CD4-positive, alpha-beta T cell treated with Interleukin-21 for 1 hour (primary cell): ENCODE results near the gene SLC45A2.

Experiments used
- DNase-seq: peaks from one replicate; pipeline ENCODE4 v3.0.0-alpha.2; 2020

The SLC45A2 gene

DNA sequence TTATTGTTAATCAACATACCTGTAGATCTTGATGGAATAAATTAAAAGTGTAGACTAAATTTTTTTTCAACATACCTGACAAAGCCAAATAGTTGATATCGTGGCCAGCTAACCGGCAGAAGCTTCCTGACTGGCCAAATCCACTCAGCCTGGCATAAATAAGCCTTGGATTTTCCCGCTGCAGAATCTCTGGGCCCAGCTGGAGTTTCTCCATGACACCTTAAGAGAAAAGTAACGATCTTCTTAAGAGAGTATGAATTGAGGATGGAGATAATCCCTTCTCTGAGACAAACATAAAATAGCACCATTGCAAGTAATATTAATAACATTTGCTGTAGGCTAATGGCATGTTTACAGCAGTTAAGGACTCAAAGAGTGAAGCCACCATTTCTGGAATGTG is 21.2 kb upstream of the SLC45A2 start:
- DNase-seq: no peak

DNA sequence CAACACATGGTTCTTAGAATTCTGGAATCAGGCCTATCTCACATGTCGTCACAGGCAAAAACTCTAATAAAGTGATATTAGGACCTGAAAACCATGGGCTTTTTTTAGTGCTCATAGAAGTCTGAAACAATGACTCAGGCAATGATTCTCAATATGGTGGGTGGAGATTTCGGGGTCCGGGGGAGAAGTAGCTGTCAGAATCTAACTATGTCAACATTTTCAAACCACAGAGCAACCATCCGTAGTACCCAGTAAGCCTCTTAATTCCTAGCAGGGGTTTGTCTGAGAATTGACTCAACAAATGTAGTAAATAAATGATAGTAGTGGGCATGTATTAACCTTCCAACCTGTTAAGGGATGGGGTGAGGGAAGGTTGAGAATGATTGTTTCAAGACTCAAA is 20.7 kb upstream of the SLC45A2 start:
- DNase-seq: no peak

DNA sequence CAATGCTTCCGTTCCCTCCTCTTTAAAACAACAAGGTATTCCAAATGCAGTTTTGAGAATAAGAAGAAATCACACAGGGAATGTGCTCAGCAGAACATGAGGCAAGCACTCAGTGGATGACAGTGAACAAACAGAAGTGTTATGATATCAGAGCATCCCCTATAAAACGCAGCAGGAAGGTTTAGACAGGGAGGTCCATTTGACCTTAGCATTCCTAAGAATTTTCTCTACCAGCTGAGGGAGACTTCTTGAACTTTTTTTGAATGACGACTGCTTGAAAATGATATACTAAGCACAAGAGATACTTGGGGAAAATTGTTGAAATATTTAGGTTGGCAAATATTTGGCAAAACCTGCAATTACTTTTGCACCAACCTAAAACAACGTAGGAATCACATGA is 19.4 kb upstream of the SLC45A2 start:
- DNase-seq: no peak

DNA sequence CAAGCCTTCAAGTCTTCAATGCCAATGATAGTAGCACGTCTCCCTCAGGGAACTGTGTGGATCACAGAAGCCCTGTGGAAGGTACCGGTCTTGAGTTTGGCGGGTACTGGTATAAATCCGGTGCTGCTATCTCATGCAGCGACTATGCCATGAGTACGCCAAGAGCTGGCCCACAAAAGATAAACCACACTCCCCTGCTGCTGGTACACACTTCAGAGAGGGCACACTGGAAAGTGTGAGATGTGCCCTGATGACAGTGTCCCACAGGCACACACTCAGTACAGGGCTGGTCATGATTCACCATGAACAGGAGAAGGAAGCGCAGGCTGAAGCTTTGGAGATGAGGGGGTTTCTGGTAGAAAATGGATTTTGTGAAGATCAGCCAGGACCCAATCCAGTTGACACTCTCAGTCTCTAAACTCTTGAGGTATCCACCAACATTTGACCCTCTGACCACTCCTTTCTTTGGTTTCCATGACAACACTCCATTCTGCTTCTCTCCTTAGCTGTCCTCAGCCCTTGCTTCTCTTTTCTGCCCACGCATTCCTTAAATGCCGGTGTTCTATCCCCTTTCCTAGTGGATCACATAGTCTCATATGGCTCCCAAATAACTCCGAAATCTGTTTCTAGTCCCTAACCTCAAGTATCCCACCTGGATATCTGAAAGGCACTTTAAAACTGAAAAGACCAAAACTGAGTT is 18.3 kb upstream of the SLC45A2 start:
- no peak for DNase-seq

DNA sequence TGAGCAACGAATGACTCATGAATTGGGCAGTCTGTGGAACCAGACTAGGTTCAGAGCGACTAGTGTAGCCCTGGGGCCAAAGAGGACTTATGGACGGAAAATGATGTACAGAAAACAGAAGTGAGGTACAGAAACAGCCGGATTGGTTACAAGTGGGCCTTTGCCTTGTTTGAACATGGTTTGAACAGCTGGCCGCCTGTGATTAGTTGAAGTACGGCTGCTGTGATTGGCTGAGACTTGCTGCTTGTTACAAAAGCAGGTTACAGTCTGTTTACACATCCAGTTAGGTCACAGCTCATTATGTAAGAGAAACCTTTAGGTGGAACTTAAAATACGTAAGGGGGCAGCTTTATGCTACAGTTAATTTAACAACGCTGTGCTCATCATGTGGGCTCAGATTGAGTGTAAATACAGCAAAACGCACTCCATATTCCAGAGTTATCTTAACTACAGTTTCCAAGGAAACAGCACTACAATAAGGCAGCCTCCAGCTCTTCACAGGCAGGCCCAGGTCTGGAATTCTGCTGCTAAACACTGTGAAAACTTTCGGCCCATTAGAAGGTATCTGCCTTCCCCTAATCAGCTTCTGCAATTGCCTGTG is 16.8 kb upstream of the SLC45A2 start:
- no peak for DNase-seq

DNA sequence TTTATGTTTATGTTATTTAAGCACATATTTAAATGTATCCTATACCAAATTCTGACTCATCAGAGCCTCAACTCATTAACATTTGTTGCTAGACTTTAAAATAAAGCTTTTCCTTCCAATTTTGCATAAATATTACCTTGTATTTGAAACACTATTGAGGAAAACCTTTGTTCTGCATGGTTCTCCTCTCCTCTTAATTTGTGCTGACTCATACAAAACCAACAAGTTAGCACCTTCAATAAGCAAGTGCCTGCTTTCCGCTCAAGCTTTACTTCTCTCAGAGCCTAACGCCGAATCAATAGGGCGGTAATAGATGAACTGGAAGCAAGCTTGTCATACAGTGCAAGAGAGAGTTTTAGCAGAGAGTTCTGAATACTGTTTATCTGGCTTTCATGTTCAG is 15.5 kb upstream of the SLC45A2 start:
- no peak for DNase-seq

DNA sequence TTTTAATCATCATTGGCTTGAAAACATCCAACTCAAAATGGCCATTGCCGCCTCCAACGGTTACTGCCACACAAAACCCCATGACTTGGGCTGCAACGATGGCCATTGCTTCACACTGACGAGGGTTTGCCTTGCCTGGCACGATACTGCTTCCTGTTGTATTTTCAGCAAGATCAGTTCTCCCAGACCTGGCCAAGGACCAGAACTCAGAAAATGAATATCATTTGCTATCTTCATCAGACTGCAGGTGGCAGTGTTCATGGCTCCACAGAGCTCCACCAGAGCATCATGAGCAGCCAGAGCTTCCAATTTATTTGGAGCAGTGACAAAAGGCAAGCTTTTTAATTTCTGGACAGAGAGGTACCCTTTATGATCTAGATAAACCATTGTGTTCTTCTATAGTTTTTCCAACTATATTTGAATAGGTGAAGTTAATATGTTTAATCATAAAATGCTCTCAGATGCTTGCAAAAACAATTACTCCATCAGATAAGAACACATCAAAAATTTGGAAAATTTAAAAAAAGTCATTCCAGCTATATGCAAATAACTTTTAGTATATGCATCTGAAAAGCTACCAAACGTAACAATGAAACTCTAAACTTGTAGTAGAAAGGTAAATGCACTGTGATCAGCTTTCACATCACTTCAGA is 13.0 kb upstream of the SLC45A2 start:
- peak; percentile 48 for DNase-seq

DNA sequence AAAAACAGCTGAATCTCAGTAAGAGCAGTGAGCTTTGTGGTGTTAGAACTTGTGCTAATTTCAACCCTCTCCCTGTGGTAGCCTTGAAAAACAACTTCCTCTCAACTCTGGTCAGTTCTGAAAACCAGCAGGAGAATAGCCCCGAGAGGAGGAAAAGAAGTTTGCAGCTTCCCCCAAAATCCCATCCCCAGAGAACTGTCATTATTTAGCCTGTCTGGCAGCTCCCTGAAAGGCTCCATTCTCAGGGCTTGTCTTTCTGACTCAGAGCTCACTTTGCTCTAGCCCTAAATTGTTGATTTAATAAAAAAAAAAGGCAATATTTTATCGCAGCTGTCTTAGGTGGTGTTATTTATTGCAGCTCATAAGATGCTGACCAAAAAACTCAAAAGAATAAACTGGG is 11.4 kb upstream of the SLC45A2 start:
- DNase-seq: no peak

DNA sequence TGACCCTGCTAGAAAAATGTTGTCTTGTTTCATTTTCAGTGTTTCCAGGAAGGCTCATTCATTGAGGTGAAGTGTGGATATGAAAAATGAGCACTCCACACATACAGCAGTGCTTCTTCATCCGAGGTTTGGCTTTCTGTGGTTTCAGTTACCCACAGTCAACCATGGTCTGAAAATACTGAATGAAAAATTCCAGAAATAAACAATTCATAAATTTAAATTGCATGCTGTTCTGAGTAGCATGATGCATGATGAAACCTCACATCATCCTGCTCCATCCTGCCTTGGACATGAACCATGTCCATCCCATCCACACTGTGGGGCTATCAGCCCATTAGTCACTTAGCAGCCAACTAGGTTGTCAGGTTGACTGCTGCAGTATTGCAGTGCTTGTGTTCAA is 10.4 kb upstream of the SLC45A2 start:
- no peak for DNase-seq

DNA sequence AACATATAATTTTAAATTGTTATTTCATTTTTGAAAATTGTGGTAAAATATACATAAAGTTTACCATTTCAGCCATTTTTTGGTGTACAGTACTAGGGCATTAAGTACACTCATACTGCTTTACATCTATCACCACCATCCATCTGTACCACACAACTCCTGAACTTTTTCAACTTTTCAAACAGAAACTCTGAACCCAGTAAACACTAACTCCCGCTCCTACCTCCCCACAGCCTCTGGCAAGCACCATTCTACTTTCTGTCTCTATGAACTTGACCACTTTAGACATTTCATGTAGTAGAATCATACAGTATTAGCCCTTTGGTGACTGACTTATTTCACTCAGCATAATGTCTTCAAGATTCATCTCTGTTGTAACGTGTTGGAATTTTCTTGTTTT is 8.4 kb upstream of the SLC45A2 start:
- no peak for DNase-seq

DNA sequence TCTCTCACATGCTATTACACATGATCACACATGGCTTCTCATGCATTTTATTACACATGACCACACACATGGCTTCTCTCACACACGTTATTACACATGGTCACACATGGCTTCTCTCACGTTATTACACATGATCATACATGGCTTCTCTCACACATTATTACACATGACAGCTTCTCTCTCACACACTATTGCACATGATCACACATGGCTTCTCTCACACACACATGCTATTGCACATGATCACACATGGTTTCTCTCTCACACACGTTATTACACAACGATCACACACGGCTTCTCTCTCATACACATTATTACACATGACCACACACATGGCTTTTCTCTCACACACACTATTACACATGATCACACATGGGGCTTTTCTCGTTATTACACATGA is 954 bp upstream of the SLC45A2 start:
- DNase-seq: no peak

DNA sequence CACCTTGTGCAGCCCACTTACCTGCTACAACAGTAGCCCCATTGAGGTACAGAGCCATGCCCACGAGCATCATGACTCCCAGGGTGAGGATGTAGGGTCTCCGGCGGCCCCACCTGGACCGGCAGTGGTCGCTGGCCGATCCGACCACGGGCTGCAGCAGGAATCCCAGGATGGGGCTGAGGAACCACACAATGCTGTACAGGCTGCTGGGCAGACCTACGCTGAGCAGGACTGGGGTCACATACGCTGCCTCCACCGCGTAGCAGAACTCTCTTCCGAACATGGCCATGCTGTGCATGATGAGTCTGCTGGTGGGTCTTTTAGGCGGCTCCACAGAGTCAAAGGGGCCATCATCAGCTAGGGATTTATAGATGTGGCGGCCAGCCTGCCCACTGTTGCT is 315 bp downstream of the SLC45A2 start:
- no peak for DNase-seq

DNA sequence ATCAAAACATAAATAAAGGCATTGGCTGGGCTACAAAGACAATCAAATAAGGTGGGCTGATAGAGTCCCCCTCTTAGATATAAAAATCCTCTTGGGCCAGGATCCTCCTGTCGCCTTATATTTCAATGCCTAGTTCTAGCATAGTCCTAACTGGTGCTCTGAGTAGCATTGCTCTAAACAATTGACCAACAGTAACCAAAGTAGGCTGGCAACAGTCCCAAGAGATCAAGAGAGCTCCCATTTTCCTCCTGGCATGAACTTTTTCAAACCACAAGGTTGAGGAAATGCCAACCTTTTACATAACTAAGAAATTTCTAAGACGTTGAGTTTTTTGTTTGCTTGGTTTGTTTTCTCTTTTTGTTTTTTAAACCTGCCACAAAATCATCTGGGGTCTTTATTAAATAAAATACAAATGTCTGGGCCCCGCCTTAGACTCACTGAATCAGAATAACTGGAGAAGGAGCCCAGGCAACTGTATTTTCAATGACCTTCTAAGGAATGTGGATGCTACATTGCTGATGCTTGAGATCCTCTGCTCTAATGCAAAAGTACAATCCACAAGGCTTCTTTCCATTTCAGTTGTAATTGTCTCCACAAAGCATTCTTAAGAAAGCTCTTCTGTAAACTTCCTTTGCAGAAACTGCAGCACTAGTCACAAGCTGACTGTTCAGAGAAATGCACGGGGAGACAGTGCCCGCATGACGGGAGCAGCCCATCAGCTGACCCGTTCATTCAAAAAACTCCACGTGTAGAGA is 2.9 kb downstream of the SLC45A2 start:
- DNase-seq: no peak

DNA sequence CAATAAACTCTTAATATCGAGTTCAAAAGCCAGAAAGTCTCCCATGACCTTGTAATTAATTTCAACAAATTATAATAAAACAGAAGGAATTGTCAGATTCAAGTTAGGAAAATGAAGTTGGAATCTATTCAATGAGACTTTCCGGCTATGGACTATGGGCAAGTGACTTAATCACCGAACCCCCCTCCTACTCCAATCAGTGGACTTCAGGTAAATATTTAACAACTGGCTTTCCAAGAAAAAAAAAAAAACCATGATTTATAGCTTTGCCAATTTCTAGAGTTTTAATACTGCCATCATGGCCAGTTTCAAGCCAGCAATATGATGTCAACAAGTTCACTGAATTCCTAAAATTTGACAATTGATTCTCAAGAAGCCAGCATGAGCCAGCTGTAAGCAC is 4.5 kb downstream of the SLC45A2 start:
- DNase-seq: no peak

DNA sequence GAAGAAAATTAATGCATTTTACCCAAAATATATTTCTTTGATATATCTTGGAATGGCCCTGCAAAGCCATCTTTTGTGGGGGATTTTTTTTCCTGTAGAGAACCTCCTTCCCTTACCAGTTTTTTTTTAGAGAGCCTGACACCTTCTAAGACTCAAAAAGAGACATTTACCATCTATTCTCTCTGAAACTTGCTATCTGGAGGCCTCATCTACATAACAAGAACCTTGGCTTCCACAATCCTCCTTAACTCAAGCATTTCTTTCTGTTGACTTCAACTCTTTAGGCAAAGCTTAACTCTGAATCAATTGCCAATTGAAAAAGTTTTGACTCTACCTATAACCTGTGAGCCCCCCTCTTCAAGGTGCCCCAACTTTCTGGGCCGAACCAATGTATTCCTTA is 6.2 kb downstream of the SLC45A2 start:
- DNase-seq: no peak

DNA sequence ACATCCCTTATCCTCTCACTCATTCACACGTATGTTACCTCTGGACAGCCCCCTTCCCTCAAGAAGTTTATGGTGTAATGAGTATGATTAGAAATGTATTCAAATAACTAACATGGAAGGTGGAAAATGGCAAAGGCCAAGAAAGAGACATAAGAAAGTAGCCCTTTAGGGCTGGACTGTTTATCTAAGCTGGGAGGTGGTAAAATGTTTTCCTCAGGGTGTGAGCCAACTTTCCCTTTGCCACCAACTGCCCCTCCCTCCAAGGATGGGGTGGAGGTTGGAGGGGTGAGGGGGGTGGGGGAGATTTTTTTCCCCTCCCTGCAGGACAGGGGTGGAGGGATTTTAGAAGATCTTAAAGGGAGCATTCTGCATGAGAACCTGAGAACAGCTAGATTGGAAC is 8.2 kb downstream of the SLC45A2 start:
- no peak for DNase-seq

DNA sequence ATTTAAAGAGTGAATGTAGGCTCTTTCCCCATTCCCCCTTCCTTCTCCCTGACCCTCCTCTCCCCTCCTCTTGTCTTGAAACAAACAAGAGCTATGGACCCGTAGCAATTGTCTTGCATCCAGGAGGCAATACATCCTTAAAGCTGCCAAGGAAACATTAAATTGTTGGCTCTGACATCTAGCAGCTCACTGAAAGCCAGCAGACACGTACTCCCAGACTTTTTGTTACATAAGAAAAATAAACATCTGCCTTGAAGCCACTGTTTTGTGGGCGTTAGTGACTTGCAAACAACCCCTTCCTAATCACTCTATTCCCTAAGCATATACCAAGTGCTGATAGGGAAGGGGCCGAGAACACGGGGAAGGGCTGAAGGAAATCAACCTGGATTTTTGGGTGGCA is 8.6 kb downstream of the SLC45A2 start:
- DNase-seq: no peak

DNA sequence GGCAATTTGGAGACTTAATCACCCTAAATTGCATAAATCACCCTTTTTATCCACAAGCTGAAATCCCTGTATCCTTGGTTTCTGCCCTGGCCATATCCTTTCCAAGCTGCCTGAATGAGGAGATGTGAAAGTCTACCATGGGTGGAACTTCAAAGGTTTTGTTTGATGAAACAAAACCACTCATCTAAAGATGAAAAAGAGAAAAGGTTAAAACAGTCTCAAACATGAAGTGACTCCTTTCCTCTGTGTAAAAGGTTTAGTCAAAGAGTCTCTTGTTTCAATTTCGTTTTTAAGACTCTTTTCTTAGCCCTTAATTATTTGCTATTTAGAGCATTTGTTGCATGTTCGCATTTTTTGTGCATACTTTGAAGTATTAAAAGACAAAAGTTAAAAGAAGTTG is 11.2 kb downstream of the SLC45A2 start:
- DNase-seq: no peak

DNA sequence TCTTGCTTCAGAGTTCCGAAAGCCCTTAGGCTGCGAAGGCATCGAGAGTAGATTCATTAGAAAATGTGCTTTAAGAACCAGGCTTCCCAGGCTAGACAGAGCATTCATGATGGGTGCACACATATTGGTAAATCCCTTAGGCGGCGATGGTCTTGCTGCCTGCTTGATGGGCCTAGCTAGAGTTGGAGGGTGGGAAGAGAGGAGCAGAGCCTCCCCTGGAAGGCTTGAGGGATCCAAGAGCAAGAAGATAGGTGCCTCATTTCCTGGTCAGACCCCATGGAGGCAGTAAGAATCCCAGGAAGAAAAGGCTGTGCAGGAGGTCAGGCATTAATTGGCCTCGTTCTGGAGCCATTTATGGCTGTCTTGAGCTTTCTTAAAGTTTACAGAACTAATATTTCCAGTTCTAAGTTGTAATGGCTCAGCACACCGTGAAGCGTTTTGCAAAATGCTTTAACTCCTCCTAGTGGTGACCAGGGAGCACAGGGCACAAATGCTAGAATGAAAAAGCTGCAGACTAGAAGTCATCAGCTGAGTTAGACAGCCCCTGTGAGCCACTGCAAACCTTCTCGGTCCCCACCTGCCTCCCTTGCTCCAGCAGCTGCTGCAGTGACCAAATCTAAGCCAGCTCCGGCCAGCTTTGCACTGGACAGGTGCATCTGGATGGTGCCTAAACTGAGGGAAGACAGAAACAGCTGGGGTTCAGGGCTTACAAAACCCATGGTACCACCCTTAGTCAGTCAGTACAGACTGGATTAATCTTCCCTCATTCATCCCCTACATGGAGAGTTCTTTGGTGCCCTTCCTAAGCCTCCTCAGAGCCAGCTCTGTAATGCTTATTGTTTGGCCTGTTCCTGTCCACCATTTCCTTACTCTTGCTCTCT is 14.7 kb downstream of the SLC45A2 start:
- DNase-seq: peak; percentile 3

DNA sequence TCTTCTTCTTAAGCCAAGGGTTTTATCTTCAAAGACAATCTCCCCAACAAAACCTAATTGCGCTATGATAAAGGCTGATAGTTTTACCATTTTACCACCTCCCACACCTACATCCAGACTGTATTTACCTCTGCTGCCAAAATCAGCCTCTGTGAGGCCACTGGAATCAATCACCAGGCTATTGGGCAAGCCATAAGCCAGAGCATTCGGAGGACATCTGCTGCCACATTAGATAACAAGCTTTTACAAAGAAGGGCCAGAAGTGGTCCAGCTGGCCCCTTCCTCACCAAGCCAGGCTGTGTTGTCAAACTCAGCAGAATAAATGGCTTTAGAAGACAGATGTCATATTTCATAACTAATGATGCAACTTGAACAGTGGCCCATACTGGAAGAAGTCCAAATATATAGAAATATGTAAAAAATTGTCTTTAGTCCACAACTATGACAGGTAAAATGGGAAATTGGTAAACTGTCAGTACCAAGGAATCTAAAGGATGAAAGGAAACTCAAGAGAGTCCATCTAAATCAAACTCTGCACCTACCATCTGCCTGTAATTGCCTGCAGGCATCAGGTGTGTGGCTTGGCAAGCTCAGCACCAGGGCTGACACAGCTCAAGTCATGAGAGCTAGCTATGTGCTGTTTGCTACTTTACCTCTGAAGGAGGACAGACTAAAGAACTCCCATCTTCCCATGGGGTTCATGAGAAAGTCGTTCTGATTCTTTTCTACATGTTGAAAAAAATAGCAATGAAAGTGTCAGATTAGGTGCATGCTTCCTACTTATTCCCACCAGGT is 16.1 kb downstream of the SLC45A2 start:
- no peak for DNase-seq

DNA sequence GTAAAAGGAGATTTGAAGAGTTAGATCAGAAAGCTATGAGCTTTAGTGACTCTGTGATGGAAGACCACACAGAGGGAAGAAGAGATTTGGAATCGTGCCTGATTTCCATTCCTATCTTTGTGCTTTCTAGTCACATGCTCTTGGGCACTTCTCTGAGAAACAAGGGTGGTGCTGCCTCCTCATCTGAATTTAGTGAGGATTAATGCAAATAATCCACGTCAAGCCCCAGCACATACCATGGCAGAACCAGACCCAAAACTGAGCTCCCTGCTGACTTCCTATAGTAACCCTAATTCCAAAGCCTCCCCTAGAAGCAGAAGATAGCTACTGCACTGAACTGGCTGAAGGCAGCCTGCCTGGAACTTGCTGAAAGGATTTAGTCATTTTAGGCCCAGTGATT is 17.7 kb downstream of the SLC45A2 start:
- no peak for DNase-seq

DNA sequence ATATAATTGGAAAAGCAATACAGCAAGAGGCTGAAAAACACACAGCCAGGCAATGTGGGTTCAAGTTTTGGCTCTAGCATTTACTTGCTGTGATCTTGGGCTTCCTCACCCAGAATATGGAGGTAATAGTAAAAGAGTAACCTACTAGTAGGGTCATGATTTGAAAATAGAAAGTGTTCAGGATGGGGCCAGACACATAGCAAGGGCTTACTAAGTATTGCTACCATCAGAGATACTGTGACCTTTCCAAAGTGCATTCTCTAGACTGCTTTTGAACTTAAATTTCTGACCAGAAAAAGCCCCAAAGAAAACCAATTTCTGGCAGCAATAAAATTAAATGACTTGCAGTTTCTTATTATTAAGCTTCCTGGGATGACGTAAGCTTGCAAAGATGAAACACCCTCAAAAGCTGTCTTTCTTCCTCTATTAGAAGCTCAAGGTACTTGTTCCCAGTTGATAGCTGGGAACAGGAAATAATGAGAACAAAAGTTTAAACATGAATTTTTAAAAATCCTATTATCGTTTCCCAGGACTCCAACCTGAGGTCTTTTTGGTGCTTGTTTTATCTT is 20.3 kb downstream of the SLC45A2 start:
- no peak for DNase-seq
